HCT116 (cell line): ENCODE results near the gene CRY1. TPM values are rescaled to one million over a fixed set of nuclear protein-coding genes. Genes with fewer than 3 reads are reported as not detected.

ENCODE experiments used
- ATAC-seq: fragments of 200-7000 bp; cut with Tn5 transposase; 2 replicates; pipeline ENCODE4 v1.9.1; 2020; ENCODE audit warnings: mild to moderate bottlenecking, moderate library complexity
- BruUV-seq: library from RNA; stranded (reverse); fragments of 400-500 nt; replicated peaks from 2 replicates; lab custom pipeline; 2021; lab: Mats Ljungman, UMichigan
- CTCF ChIA-PET: fragments of 300-600 bp; sonication (Branson Sonifier 250); formaldehyde crosslinking; loops from one replicate; lab custom pipeline; 2021; ENCODE audit warnings: antibody characterized with exemption; lab: Charles Lee
- POLR2A ChIA-PET: fragments of 300-600, 350-600 bp; sonication (Branson Sonifier 250); formaldehyde crosslinking; loops from one replicate; lab custom pipeline; 2021; ENCODE audit warnings: antibody characterized with exemption; lab: Charles Lee
- RAD21 ChIA-PET, 2 experiments: fragments of 300-600 bp; sonication (Branson Sonifier 250); formaldehyde crosslinking; loops; one replicate each; lab custom pipeline; 2023; ENCODE audit warnings: low total read pairs in 2 of 2; ENCODE audit not compliant: uncharacterized antibody in 2 of 2, unreplicated experiment in 2 of 2, low non-redundant PET in 1 of 2; lab: Charles Lee
- DNase-seq: peaks from one replicate; pipeline ENCODE4 v3.0.0-alpha.2; 2010; ENCODE audit warnings: low read depth, low spot score
- H2AFZ ChIP-seq: fragments of 200-600 bp; shearing (Covaris generic), sonication (generic); 2 replicates; pipeline ENCODE4 v1.6.1; 2017; ENCODE audit warnings: low read depth, mixed run types, mixed read lengths, antibody characterized with exemption, low read length; ENCODE audit not compliant: poor library complexity, severe bottlenecking
- H3K27ac ChIP-seq: 2 replicates; pipeline ENCODE4 v1.5.1; 2012; ENCODE audit warnings: low read depth, low read length
- H3K27me3 ChIP-seq: fragments of 200-600 bp; sonication (generic); 2 replicates; pipeline ENCODE4 v1.6.1; 2016; ENCODE audit warnings: mixed run types, low read length, mixed read lengths; ENCODE audit not compliant: insufficient read depth
- H3K36me3 ChIP-seq, 2 experiments: fragments of 200-500 bp in 1 of 2; fragments of 200-600 bp in 1 of 2; sonication (Bioruptor generic) in 1 of 2; sonication (generic) in 1 of 2; 2 replicates each; pipeline versions ENCODE4 v1.5.1 to v1.6.1; 2014 to 2016; ENCODE audit warnings: low read length in 2 of 2, inconsistent platforms in 1 of 2, mixed read lengths in 1 of 2, mixed run types in 1 of 2; ENCODE audit not compliant: insufficient read depth in 2 of 2, control insufficient read depth in 1 of 2
- H3K4me1 ChIP-seq, 2 experiments: fragments of 200-600 bp in 1 of 2; sonication (generic) in 1 of 2; 2 replicates each; pipeline versions ENCODE4 v1.5.1 to v1.6.1; 2012 to 2017; ENCODE audit warnings: low read length in 2 of 2, inconsistent platforms in 1 of 2, mild to moderate bottlenecking in 1 of 2, mixed read lengths in 1 of 2, mixed run types in 1 of 2, moderate library complexity in 1 of 2; ENCODE audit not compliant: insufficient read depth in 2 of 2, control insufficient read depth in 1 of 2
- H3K4me2 ChIP-seq: fragments of 200-600 bp; sonication (generic); 2 replicates; pipeline ENCODE4 v1.6.1; 2017; ENCODE audit warnings: mixed run types, low read length, mixed read lengths
- H3K4me3 ChIP-seq, 2 experiments: fragments of 200-600 bp in 1 of 2; sonication (generic) in 1 of 2; replicated peaks in 1 of 2; 2 replicates each; pipeline ENCODE4 v1.5.1; 2011 to 2016; ENCODE audit warnings: low read length in 2 of 2, control low read depth in 1 of 2, low read depth in 1 of 2, mild to moderate bottlenecking in 1 of 2, mixed read lengths in 1 of 2, mixed run types in 1 of 2
- H3K79me2 ChIP-seq: fragments of 200-600 bp; sonication (generic); 2 replicates; pipeline ENCODE4 v1.6.1; 2017; ENCODE audit warnings: mild to moderate bottlenecking, mixed run types, low read length, moderate library complexity, mixed read lengths; ENCODE audit not compliant: insufficient read depth
- H3K9ac ChIP-seq: fragments of 200-600 bp; sonication (generic); 2 replicates; pipeline ENCODE4 v1.6.1; 2016; ENCODE audit warnings: low read length, mixed read lengths
- H3K9me2 ChIP-seq: fragments of 200-600 bp; sonication (generic), shearing (Covaris generic); 2 replicates; pipeline ENCODE4 v1.6.1; 2017; ENCODE audit warnings: mixed run types, mild to moderate bottlenecking, moderate library complexity; ENCODE audit not compliant: insufficient read depth
- H3K9me3 ChIP-seq, 2 experiments: fragments of 200-500 bp in 1 of 2; fragments of 200-600 bp in 1 of 2; sonication (Bioruptor generic) in 1 of 2; sonication (generic) in 1 of 2; 2 replicates each; pipeline ENCODE4 v1.6.1; 2014 to 2017; ENCODE audit warnings: low read length in 2 of 2, mixed read lengths in 2 of 2, inconsistent platforms in 1 of 2, low read depth in 1 of 2, mild to moderate bottlenecking in 1 of 2, mixed run types in 1 of 2, moderate library complexity in 1 of 2; ENCODE audit not compliant: control insufficient read depth in 1 of 2, insufficient read depth in 1 of 2
- H4K20me1 ChIP-seq: fragments of 200-600 bp; sonication (generic), shearing (Covaris generic); 2 replicates; pipeline ENCODE4 v1.6.1; 2017; ENCODE audit warnings: mixed run types, mild to moderate bottlenecking, moderate library complexity; ENCODE audit not compliant: insufficient read depth
- CBX3 ChIP-seq: IDR thresholded peaks from 2 replicates; pipeline ENCODE4 v1.6.1; 2012; ENCODE audit warnings: low read depth
- CEBPB ChIP-seq: IDR thresholded peaks from 2 replicates; pipeline ENCODE4 v1.6.1; 2012; ENCODE audit warnings: low read depth
- EGR1 ChIP-seq: IDR thresholded peaks from 2 replicates; pipeline ENCODE4 v1.6.1; 2012; ENCODE audit warnings: low read depth
- EZH2 ChIP-seq: fragments of 200-600 bp; sonication (generic); IDR thresholded peaks from 2 replicates; pipeline ENCODE4 v1.6.1; 2017; ENCODE audit warnings: antibody characterized with exemption, mixed run types
- EZH2phosphoT487 ChIP-seq: fragments of 200-600 bp; IDR thresholded peaks from 2 replicates; pipeline ENCODE4 v1.6.1; 2018; ENCODE audit warnings: antibody characterized with exemption, borderline replicate concordance
- FOSL1 ChIP-seq: IDR thresholded peaks from 2 replicates; pipeline ENCODE4 v1.6.1; 2012; ENCODE audit warnings: low read depth
- JUND ChIP-seq: IDR thresholded peaks from 2 replicates; pipeline ENCODE4 v1.6.1; 2012
- POLR2A ChIP-seq: IDR thresholded peaks from 2 replicates; pipeline ENCODE4 v1.7.0; 2011; ENCODE audit warnings: borderline replicate concordance; ENCODE audit not compliant: insufficient read depth, insufficient read length; ENCODE audit errors: extremely low read depth
- POLR2AphosphoS5 ChIP-seq: IDR thresholded peaks from 2 replicates; pipeline ENCODE4 v1.6.1; 2011; ENCODE audit warnings: mild to moderate bottlenecking, low read depth, low read length, moderate library complexity
- RAD21 ChIP-seq: IDR thresholded peaks from 2 replicates; pipeline ENCODE4 v1.6.1; 2012; ENCODE audit warnings: low read depth, mild to moderate bottlenecking
- SIN3A ChIP-seq: IDR thresholded peaks from 2 replicates; pipeline ENCODE4 v1.6.1; 2012; ENCODE audit warnings: low read depth
- SP1 ChIP-seq: IDR thresholded peaks from 2 replicates; pipeline ENCODE4 v1.6.1; 2012; ENCODE audit warnings: low read depth
- SRF ChIP-seq: IDR thresholded peaks from 2 replicates; pipeline ENCODE4 v1.6.1; 2012; ENCODE audit warnings: low read depth
- TCF7L2 ChIP-seq: IDR thresholded peaks from 2 replicates; pipeline ENCODE4 v1.7.0; 2011; ENCODE audit warnings: borderline replicate concordance, inconsistent platforms; ENCODE audit not compliant: insufficient read depth, insufficient read length; ENCODE audit errors: extremely low read depth
- YY1 ChIP-seq: IDR thresholded peaks from 2 replicates; pipeline ENCODE4 v1.6.1; 2011; ENCODE audit warnings: low read length, low read depth, moderate library complexity, mild to moderate bottlenecking; ENCODE audit not compliant: insufficient replicate concordance; ENCODE audit errors: extremely low read depth
- ZFX ChIP-seq: fragments of 450-650 bp; IDR thresholded peaks from 2 replicates; pipeline ENCODE4 v1.6.1; 2017
- ZNF274 ChIP-seq: fragments of 200-500 bp; sonication (Bioruptor generic); IDR thresholded peaks from 2 replicates; pipeline ENCODE4 v1.6.1; 2014; ENCODE audit warnings: mild to moderate bottlenecking, low read depth, low read length, inconsistent platforms
- intact Hi-C: fragments of 100-400 bp; cut with micrococcal nuclease; formaldehyde crosslinking; loops from 2 replicates; pipeline ENCODE4 v1.10.0; 2022
- total RNA-seq: library from RNA; stranded (reverse); gene quantifications from one replicate; pipeline ENCODE4 v1.2.1, GENCODE V29; 2021; ENCODE audit not compliant: unreplicated experiment
- TF ChIP-seq, protein P1 (sequence below), 3 experiments: fragments of 200-600 bp in 1 of 3; sonication (generic) in 1 of 3; IDR thresholded peaks in 2 of 3; conservative IDR thresholded peaks in 1 of 3; 2 replicates each; pipeline ENCODE4 v1.5.1; 2012 to 2017; ENCODE audit warnings: low read depth in 2 of 3, low read length in 2 of 3, antibody characterized with exemption in 1 of 3, borderline replicate concordance in 1 of 3, control low read depth in 1 of 3, mild to moderate bottlenecking in 1 of 3, mixed read lengths in 1 of 3, mixed run types in 1 of 3, moderate library complexity in 1 of 3; ENCODE audit not compliant: insufficient read depth in 1 of 3
- TF ChIP-seq, protein P2 (sequence below): IDR thresholded peaks from 2 replicates; pipeline ENCODE4 v1.6.1; 2012
- TF ChIP-seq, protein P3 (sequence below): IDR thresholded peaks from 2 replicates; pipeline ENCODE4 v1.6.1; 2011; ENCODE audit warnings: mild to moderate bottlenecking, low read length, moderate library complexity; ENCODE audit not compliant: insufficient replicate concordance; ENCODE audit errors: extremely low read depth
- TF ChIP-seq, protein P4 (sequence below): IDR thresholded peaks from 2 replicates; pipeline ENCODE4 v1.6.1; 2012; ENCODE audit warnings: low read depth
- TF ChIP-seq, protein P5 (sequence below): IDR thresholded peaks from 2 replicates; pipeline ENCODE4 v1.6.1; 2012

The CRY1 gene
- total RNA-seq, 1 experiment from 2014 or later: 16.3 TPM

GRCh38 chr12:107027636-107028053, 65.7 kb downstream of the CRY1 start:
- POLR2A ChIA-PET: no interaction called here
- no peaks in the 10 kb centered on the region for H3K9me3 ChIP-seq
- intact Hi-C loops: no loop called here
- BruUV-seq: no TSS peak
- H2AFZ ChIP-seq: no peak overlapping the region
- no peaks in the 10 kb centered on the region for H3K9me2 ChIP-seq
- H3K9ac ChIP-seq: no peak overlapping the region
- DNase-seq: peak; percentile 52
- no peak overlapping the region for H3K4me3 ChIP-seq
- RAD21 ChIA-PET: no interaction called here
- ATAC-seq: peak; percentile 61
- H3K4me1 ChIP-seq: peaks cover 2 to 13% of the 10 kb centered on the region in 2 experiments; a peak in 3 of 4 replicates
- CTCF ChIA-PET: no interaction called here
- no peaks in the 10 kb centered on the region for H3K79me2 ChIP-seq
- H3K27me3 ChIP-seq: no peaks in the 10 kb centered on the region
- no peaks in the 10 kb centered on the region for H4K20me1 ChIP-seq
- H3K36me3 ChIP-seq: no peaks in the 10 kb centered on the region
- H3K27ac ChIP-seq: no peak overlapping the region
- H3K4me2 ChIP-seq: peak overlapping the region; percentile 47
- TF ChIP-seq SP1 (peak; percentile 58), EZH2phosphoT487 (no peak), SRF (peak; percentile 34; the same call in 1 of the 2 replicates), YY1 (no peak), POLR2AphosphoS5 (no peak), ZFX (no peak), JUND (peak; percentile 54), FOSL1 (peak; percentile 72), ZNF274 (no peak), CBX3 (no peak), SIN3A (no peak), RAD21 (no peak), CEBPB (peak; percentile 34; the same call in 1 of the 2 replicates), POLR2A (no peak), TCF7L2 (no peak), EZH2 (no peak), EGR1 (no peak)
- TF ChIP-seq, protein P1, sequence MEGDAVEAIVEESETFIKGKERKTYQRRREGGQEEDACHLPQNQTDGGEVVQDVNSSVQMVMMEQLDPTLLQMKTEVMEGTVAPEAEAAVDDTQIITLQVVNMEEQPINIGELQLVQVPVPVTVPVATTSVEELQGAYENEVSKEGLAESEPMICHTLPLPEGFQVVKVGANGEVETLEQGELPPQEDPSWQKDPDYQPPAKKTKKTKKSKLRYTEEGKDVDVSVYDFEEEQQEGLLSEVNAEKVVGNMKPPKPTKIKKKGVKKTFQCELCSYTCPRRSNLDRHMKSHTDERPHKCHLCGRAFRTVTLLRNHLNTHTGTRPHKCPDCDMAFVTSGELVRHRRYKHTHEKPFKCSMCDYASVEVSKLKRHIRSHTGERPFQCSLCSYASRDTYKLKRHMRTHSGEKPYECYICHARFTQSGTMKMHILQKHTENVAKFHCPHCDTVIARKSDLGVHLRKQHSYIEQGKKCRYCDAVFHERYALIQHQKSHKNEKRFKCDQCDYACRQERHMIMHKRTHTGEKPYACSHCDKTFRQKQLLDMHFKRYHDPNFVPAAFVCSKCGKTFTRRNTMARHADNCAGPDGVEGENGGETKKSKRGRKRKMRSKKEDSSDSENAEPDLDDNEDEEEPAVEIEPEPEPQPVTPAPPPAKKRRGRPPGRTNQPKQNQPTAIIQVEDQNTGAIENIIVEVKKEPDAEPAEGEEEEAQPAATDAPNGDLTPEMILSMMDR (IDR thresholded peaks at IDR 0.05 in 2 of 3, conservative IDR thresholded peaks at IDR 0.05 in 1 of 3; ENCODE audit: borderline replicate concordance in 1 of 3, insufficient read depth in 1 of 3, low read depth in 2 of 3, low read length in 2 of 3): no peak
- TF ChIP-seq, protein P2, sequence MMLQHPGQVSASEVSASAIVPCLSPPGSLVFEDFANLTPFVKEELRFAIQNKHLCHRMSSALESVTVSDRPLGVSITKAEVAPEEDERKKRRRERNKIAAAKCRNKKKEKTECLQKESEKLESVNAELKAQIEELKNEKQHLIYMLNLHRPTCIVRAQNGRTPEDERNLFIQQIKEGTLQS: no peak
- TF ChIP-seq, protein P3, sequence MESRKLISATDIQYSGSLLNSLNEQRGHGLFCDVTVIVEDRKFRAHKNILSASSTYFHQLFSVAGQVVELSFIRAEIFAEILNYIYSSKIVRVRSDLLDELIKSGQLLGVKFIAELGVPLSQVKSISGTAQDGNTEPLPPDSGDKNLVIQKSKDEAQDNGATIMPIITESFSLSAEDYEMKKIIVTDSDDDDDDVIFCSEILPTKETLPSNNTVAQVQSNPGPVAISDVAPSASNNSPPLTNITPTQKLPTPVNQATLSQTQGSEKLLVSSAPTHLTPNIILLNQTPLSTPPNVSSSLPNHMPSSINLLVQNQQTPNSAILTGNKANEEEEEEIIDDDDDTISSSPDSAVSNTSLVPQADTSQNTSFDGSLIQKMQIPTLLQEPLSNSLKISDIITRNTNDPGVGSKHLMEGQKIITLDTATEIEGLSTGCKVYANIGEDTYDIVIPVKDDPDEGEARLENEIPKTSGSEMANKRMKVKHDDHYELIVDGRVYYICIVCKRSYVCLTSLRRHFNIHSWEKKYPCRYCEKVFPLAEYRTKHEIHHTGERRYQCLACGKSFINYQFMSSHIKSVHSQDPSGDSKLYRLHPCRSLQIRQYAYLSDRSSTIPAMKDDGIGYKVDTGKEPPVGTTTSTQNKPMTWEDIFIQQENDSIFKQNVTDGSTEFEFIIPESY: no peak
- TF ChIP-seq, protein P4, sequence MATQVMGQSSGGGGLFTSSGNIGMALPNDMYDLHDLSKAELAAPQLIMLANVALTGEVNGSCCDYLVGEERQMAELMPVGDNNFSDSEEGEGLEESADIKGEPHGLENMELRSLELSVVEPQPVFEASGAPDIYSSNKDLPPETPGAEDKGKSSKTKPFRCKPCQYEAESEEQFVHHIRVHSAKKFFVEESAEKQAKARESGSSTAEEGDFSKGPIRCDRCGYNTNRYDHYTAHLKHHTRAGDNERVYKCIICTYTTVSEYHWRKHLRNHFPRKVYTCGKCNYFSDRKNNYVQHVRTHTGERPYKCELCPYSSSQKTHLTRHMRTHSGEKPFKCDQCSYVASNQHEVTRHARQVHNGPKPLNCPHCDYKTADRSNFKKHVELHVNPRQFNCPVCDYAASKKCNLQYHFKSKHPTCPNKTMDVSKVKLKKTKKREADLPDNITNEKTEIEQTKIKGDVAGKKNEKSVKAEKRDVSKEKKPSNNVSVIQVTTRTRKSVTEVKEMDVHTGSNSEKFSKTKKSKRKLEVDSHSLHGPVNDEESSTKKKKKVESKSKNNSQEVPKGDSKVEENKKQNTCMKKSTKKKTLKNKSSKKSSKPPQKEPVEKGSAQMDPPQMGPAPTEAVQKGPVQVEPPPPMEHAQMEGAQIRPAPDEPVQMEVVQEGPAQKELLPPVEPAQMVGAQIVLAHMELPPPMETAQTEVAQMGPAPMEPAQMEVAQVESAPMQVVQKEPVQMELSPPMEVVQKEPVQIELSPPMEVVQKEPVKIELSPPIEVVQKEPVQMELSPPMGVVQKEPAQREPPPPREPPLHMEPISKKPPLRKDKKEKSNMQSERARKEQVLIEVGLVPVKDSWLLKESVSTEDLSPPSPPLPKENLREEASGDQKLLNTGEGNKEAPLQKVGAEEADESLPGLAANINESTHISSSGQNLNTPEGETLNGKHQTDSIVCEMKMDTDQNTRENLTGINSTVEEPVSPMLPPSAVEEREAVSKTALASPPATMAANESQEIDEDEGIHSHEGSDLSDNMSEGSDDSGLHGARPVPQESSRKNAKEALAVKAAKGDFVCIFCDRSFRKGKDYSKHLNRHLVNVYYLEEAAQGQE: no peak
- TF ChIP-seq, protein P5, sequence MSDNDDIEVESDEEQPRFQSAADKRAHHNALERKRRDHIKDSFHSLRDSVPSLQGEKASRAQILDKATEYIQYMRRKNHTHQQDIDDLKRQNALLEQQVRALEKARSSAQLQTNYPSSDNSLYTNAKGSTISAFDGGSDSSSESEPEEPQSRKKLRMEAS: no peak
